ENCODE measurements around the gene TCTN2. TPM values are rescaled to one million over a fixed set of nuclear protein-coding genes. Genes with fewer than 3 reads are reported as not detected.

TCTN2 gene
- total and polyA plus RNA-seq, 2 of the 8 experiments (the other 6 are each of a cell fraction or from before 2014, with no cell fraction given), result 7.5 to 8.4 TPM

DNA sequence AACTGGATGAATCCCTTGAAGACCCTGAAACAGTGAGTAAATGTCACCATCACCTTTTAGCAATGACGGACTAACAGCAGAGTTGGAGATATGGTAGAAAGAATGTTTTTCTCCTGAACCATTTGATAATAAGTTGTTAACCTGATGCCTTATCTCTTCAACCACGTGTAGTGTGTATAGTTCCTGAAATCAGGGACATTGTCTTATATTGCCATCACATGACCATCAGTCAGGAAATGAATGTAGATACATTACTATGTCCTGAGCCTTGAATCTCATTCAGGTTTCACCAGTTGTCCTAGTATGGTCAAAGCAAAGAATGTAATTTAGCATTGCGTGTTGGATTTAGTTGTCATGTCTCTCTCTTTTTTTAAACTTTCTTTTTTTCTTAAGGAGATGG lies 57.0 kb downstream of the TCTN2 start (continued):
- TF ChIP-seq BCL11A (IDR thresholded peaks at IDR 0.05; ENCODE audit: low read depth in 2 of 2, low read length in 2 of 2), result no peak

All from H1 (cell line).